Gastroesophageal sphincter (tissue), 3 donors: Measurements from ENCODE around the gene ADAM12.

Source experiments
- CTCF ChIP-seq, 4 experiments: fragments of 200-600 bp in 2 of 4; fragments of 450-650 bp in 2 of 4; sonication (generic) in 1 of 4; IDR thresholded peaks; one replicate each; pipeline ENCODE4 v1.5.1; 2017 to 2019; ENCODE audit warnings: antibody characterized with exemption in 4 of 4, mild to moderate bottlenecking in 2 of 4, moderate library complexity in 2 of 4
- POLR2A ChIP-seq, 2 donors: fragments of 450-650 bp; IDR thresholded peaks; one replicate each; pipeline ENCODE4 v1.6.1; 2017; ENCODE audit warnings: antibody characterized with exemption in 2 of 2, mild to moderate bottlenecking in 2 of 2, moderate library complexity in 1 of 2

- no peak for TF ChIP-seq CTCF (IDR thresholded peaks at IDR 0.05)
- TF ChIP-seq POLR2A (IDR thresholded peaks at IDR 0.05): no peak
Measured at GRCh38 chr10:126080291-126080825, 307.9 kb downstream of the ADAM12 start.
